Gastroesophageal sphincter (tissue), 3 donors: ENCODE results near the gene PPP2R2B.

Experiments
- EP300 ChIP-seq: sonication (generic); formaldehyde crosslinking; IDR thresholded peaks from one replicate; pipeline ENCODE4 v1.6.1; 2017; ENCODE audit warnings: antibody characterized with exemption, mild to moderate bottlenecking
- POLR2A ChIP-seq, 2 donors: fragments of 450-650 bp; IDR thresholded peaks; one replicate each; pipeline ENCODE4 v1.6.1; 2017; ENCODE audit warnings: antibody characterized with exemption in 2 of 2, mild to moderate bottlenecking in 2 of 2, moderate library complexity in 1 of 2
- POLR2AphosphoS5 ChIP-seq: sonication (generic); formaldehyde crosslinking; IDR thresholded peaks from one replicate; pipeline ENCODE4 v1.6.1; 2017; ENCODE audit warnings: antibody characterized with exemption
- TF ChIP-seq, protein P1 (sequence below), 4 experiments: fragments of 200-600 bp in 2 of 4; fragments of 450-650 bp in 2 of 4; sonication (generic) in 1 of 4; IDR thresholded peaks; one replicate each; pipeline ENCODE4 v1.5.1; 2017 to 2019; ENCODE audit warnings: antibody characterized with exemption in 4 of 4, mild to moderate bottlenecking in 2 of 4, moderate library complexity in 2 of 4

DNA sequence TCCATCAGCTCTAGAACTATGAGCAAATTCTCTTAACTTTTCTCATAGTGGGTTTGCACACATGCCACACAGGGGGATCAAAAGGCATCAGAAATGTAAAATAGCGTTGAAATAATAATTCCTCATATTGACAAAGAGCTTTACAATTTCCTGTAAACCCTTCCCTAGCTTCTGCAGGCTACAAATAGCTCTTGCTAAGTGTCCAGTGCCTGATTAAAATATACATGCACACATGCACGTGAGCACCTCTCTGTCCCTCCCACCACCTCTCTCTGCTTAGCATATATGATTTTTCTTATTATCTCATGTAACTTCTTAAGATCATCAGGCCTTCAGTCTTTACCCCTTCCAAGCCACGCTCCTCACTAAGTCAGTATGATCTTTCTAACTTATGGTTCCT is 13.7 kb upstream of the PPP2R2B start:
- TF ChIP-seq, protein P1, sequence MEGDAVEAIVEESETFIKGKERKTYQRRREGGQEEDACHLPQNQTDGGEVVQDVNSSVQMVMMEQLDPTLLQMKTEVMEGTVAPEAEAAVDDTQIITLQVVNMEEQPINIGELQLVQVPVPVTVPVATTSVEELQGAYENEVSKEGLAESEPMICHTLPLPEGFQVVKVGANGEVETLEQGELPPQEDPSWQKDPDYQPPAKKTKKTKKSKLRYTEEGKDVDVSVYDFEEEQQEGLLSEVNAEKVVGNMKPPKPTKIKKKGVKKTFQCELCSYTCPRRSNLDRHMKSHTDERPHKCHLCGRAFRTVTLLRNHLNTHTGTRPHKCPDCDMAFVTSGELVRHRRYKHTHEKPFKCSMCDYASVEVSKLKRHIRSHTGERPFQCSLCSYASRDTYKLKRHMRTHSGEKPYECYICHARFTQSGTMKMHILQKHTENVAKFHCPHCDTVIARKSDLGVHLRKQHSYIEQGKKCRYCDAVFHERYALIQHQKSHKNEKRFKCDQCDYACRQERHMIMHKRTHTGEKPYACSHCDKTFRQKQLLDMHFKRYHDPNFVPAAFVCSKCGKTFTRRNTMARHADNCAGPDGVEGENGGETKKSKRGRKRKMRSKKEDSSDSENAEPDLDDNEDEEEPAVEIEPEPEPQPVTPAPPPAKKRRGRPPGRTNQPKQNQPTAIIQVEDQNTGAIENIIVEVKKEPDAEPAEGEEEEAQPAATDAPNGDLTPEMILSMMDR (IDR thresholded peaks at IDR 0.05) = no peak
- TF ChIP-seq POLR2AphosphoS5 (no peak), EP300 (no peak), POLR2A (IDR thresholded peaks at IDR 0.05) (no peak)
